Mesodermal cell (in vitro differentiated cells): ENCODE measurements around the gene FAM111A.
"Not testable (repeated sequence)": the region's sequence is repeated elsewhere in the genome, so short reads cannot be mapped to it uniquely, and the experiment has no call there.

Experiments
- H3K27ac ChIP-seq: 2 replicates; pipeline ENCODE4 v1.7.0; 2013; ENCODE audit warnings: mild to moderate bottlenecking, low read depth, low read length, moderate library complexity; ENCODE audit not compliant: severe bottlenecking
- H3K36me3 ChIP-seq: 2 replicates; pipeline ENCODE4 v1.7.1; 2013; ENCODE audit warnings: mild to moderate bottlenecking, low read length, moderate library complexity; ENCODE audit not compliant: control insufficient read depth, insufficient read depth
- H3K4me1 ChIP-seq: one replicate; pipeline ENCODE4 v1.7.1; 2013; ENCODE audit warnings: mild to moderate bottlenecking, low read length; ENCODE audit not compliant: insufficient read depth, control insufficient read depth, poor library complexity, severe bottlenecking
- H3K4me3 ChIP-seq: 2 replicates; pipeline ENCODE4 v1.7.0; 2013; ENCODE audit warnings: low read length, control low read depth, mild to moderate bottlenecking; ENCODE audit not compliant: insufficient read depth, poor library complexity, severe bottlenecking; ENCODE audit errors: extremely low read depth
- H3K9me3 ChIP-seq: 2 replicates; pipeline ENCODE4 v1.7.1; 2013; ENCODE audit warnings: mild to moderate bottlenecking, low read length, moderate library complexity; ENCODE audit not compliant: control insufficient read depth
- WGBS, 2 experiments: methylation state at CpG; one replicate each; pipeline ENCODE4 v1.1.5; 2013; ENCODE audit warnings: missing lambda C conversion rate in 2 of 2; ENCODE audit not compliant: insufficient coverage in 2 of 2; 5-methylcytosine and 5-hydroxymethylcytosine counted together

FAM111A gene

DNA sequence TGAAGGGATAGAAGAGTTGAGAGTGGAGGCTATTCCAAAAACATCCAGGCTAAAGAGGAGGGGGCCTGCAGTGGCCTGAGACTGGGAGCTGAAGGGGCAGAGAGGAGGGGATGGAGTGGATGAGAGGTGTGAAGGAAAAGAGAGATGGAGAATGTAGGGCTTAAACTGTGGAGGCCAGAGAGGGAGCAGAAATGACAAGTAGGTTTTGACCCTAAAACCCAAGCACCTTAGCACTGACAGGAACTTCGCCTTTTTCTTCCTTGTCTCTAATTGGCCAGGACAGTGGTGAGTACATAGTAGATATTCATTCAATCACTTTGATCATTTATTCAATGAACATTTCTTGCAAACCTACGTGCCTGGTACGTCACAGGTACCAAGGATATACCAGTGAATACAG lies 28.3 kb upstream of the FAM111A start:
- Histone ChIP-seq H3K36me3 (peaks cover 8% of the 10 kb centered on the region), H3K9me3 (peaks cover 19% of the 10 kb centered on the region), H3K4me3 (no peak overlapping the region), H3K27ac (no peak overlapping the region), H3K4me1 (no peaks in the 10 kb centered on the region)
- WGBS, 2 experiments = no CpG with 5 or more reads among the region's 3 CpGs

DNA sequence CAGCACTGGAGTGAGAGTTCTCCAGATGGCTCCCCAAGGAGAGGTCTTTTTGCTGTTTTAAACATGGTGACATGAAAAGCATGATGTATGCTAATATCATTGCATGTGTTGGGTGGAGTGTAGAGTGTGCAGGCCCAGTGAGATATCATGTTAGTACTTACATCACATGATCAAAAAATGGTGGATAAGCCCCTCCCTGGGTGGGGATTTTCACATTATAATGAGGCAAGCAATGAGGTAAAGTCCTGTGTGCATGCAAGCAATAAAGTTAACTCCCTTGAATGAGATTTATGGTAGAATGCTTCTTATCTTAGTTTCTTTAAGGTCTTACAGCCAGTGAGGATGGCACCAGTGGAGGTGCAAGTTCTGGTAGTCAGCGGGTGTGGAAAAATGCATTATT lies 27.1 kb upstream of the FAM111A start:
- Histone ChIP-seq H3K4me1 (no peaks in the 10 kb centered on the region), H3K9me3 (peaks cover 21% of the 10 kb centered on the region), H3K27ac (no peak overlapping the region), H3K36me3 (peaks cover 8% of the 10 kb centered on the region), H3K4me3 (no peak overlapping the region)
- 100% methylated on average over 1 of the region's 1 CpG for WGBS, 2 experiments

DNA sequence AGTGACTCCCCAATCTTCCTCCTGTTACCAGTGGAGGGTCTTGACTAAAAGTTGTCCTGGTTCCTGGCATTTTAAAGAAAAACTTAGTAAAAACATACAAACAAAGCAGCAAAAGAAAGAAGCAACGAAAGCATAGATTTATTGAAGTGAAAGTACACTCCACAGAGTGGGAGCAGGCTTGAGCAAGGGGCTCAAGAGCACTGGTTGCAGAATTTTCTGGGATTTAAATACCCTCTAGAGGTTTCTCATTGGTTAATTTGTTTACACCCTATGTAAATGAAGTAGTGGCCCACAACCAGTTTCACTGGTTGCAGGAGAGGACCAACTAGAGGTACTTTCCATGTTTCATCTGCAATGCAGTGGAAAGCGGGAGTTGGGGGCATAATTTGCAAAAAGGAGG lies 24.9 kb upstream of the FAM111A start:
- H3K27ac ChIP-seq = no peak overlapping the region
- H3K4me1 ChIP-seq = no peaks in the 10 kb centered on the region
- H3K9me3 ChIP-seq = peaks cover 21% of the 10 kb centered on the region
- H3K36me3 ChIP-seq = peaks cover 8% of the 10 kb centered on the region
- WGBS, 2 experiments = 100% methylated on average over 1 to 2 of the region's 2 CpGs
- H3K4me3 ChIP-seq = no peak overlapping the region

DNA sequence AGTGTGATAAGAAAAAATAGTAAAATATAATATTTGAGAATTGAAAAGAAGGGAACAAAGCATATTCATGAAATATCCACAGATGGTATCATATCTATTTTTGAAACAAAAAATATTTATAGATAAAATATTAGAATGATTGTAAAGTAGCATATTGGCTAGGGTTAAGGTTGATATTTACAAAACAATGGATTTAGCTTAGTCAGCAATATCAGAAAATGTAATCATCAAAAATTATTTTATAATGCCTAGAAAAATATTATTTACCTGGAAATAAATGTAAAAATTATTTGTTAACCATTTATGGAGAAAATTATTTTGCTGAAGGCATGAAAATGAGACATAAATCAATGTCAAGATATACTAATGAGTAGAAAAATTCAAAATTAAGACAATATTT lies 22.8 kb upstream of the FAM111A start:
- Histone ChIP-seq H3K9me3 (peaks cover 21% of the 10 kb centered on the region), H3K4me3 (no peak overlapping the region), H3K36me3 (peaks cover 13% of the 10 kb centered on the region), H3K4me1 (no peaks in the 10 kb centered on the region), H3K27ac (no peak overlapping the region)

DNA sequence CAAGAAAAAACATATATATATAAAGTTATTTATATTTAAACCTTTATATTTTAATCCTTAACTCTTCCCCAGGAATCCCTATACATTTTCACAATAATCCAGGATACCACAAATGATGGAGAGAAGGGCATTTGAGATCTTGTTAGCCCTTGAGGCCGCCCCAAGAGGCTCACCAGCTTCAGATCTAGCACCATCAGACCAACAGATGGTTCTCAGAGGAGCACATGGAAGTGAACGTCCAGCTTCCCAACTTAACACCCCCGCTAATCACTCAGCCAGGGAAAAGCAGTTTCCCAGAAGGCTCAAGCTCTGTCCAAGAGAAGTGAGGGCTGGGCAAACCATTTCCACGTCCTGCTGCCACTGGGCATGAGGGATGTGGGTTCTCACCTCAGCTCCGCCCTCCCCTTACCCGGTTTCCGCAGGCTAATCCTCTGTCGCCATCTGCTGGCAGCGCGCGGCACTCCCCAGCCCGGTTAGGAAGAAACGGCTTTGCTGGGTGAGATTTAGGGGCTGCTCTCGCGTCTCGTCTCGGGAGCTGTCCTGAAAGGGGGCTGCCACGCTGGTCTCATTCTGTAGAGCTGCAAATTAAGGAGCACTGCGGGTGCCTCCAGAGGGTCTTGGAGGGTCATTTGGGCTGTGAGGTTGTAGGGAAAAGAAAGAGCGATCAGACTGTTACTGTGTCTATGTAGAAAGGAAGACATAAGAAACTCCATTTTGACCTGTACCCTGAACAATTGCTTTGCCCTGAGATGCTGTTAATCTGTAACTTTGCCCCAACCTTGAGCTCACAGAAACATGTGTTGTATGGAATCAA lies 6.8 kb upstream of the FAM111A start:
- WGBS, 2 experiments = 16 to 17% methylated on average over 17 to 19 of the region's 20 CpGs
- H3K36me3 ChIP-seq = no peaks in the 10 kb centered on the region
- peaks cover 10% of the 10 kb centered on the region for H3K9me3 ChIP-seq
- H3K27ac ChIP-seq = no peak overlapping the region
- no peaks in the 10 kb centered on the region for H3K4me1 ChIP-seq
- H3K4me3 ChIP-seq = no peak overlapping the region

DNA sequence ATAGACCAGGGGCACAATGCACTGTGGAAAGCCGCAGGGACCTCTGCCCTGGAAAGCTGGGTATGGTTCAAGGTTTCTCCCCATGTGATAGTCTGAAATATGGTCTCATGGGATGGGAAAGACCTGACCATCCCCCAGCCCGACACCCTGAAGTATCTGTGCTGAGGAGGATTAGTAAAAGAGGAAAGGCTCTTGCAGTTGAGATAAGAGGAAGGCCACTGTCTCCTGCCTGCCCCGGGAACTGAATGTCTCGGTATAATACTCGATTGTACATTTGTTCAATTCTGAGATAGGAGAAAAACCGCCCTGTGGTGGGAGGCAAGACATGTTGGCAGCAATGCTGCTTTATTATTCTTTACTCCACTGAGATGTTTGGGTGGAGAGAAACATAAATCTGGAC lies 6.1 kb upstream of the FAM111A start:
- H3K27ac ChIP-seq, H3K9me3 ChIP-seq, H3K4me3 ChIP-seq, H3K4me1 ChIP-seq, H3K36me3 ChIP-seq: not testable (repeated sequence)
- WGBS, 2 experiments = 87 to 88% methylated on average over 2 of the region's 6 CpGs

DNA sequence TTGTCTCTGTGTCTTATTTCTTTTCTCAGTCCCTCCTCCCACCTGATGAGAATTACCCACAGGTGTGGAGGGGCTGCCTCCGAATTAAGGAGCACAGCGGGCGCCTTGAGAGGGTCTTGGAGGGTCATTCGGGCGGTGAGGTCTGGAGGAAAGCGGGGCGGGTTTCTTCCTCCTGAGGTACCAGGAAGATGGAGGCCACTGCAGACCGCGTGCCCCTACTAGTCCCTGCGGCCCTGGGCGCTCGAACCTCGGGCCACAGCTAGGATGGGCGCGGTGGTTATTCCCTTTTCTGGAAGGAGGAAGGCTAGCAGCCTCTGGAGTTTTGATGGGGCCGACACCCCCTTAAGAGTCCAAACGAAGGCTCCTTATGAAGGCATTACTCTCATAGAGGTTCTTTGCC lies 5.5 kb upstream of the FAM111A start:
- Histone ChIP-seq H3K27ac (no peak overlapping the region), H3K4me1 (no peaks in the 10 kb centered on the region), H3K36me3 (no peaks in the 10 kb centered on the region), H3K9me3 (no peaks in the 10 kb centered on the region), H3K4me3 (no peak overlapping the region)
- 94 to 98% methylated on average over 13 to 16 of the region's 17 CpGs for WGBS, 2 experiments

DNA sequence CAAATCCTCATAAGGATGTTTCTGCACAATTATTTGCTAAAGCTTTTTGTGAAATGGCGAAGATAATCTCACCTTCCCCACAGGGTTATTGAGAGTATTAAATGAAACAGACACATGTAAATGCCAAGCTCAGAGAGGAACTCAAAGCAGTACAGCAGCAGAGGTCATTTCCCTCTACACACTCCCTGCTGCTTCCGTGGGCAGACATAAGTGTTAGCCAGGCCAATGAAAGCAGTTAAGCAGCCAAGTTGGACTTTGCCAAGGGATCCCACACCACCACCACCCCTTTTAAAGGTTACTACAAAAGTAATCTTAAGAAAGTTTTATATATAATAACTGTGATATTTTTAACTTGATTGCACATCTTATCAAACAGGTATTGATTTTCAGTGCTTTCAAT lies 4.0 kb upstream of the FAM111A start:
- H3K9me3 ChIP-seq = no peaks in the 10 kb centered on the region
- no peak overlapping the region for H3K27ac ChIP-seq
- H3K4me3 ChIP-seq = no peak overlapping the region
- WGBS, 2 experiments = no CpG with 5 or more reads among the region's 2 CpGs
- H3K36me3 ChIP-seq = no peaks in the 10 kb centered on the region
- no peaks in the 10 kb centered on the region for H3K4me1 ChIP-seq

DNA sequence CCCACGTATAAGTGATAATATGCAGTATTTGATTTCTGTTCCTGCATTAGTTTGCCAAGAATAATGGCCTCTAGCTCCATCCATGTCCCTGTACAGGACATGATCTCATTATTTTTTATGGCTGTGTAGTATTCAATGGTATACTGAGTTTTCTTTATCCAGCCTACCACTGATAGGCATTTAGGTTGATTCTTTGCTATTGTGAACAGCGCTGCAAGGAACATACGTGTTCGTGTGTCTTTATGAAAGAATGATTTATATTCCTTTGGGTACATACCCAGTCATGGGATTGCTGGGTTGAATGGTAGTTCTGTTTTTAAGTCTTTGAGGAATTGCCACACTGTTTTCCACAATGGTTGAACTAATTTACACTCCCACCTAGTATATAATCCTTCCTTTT lies 1.5 kb upstream of the FAM111A start:
- Histone ChIP-seq H3K9me3 (no peaks in the 10 kb centered on the region), H3K4me1 (no peaks in the 10 kb centered on the region)
- WGBS, 2 experiments = 96 to 100% methylated on average over 1 to 3 of the region's 4 CpGs

DNA sequence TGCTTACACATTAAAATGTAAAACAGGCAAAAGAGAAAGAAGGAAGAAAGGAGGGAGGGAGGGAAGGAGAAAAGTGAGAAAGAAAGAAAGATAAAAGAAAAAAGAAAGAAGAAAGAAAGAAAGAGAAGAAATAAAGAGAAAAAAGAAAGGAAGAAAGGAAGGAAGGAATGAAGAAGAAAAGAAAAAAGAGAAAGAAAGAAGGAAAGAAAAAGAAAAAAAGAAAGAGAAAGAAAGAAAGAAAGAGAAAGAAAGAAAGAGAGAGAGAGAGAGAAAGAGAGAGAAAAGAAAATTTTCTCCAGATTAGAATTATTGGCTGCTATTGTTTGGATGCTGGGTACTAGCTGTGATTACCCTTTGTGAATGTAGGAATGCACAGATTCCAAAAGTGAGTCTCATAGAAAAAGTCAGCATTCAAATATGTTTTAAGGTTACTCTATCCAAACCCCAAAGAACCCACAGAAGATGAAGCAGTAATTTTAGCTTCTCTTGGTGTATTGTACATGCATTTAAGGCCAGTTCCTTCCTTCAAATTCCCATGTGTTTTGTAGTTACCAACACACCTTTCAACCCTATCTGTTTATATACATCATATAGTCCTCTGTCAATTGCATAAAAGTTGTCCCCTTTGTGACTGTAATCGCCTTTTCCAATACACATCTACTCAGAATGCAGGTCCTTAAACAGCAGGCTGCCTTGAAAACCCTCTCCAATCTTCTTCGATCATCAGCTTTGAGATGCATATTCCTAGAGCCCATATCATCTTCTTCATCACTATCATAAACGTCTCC lies 789 bp upstream of the FAM111A start:
- Histone ChIP-seq H3K9me3 (no peaks in the 10 kb centered on the region), H3K27ac (no peak overlapping the region), H3K36me3 (no peaks in the 10 kb centered on the region), H3K4me1 (no peaks in the 10 kb centered on the region), H3K4me3 (peak overlapping the region; percentile 55)
- WGBS, 2 experiments = 27 to 37% methylated on average over 3 of the region's 3 CpGs

More for the DNA sequence above, 1.5 kb upstream of the FAM111A start:
- H3K4me3 ChIP-seq = no peak overlapping the region
- no peak overlapping the region for H3K27ac ChIP-seq
- H3K36me3 ChIP-seq = no peaks in the 10 kb centered on the region

DNA sequence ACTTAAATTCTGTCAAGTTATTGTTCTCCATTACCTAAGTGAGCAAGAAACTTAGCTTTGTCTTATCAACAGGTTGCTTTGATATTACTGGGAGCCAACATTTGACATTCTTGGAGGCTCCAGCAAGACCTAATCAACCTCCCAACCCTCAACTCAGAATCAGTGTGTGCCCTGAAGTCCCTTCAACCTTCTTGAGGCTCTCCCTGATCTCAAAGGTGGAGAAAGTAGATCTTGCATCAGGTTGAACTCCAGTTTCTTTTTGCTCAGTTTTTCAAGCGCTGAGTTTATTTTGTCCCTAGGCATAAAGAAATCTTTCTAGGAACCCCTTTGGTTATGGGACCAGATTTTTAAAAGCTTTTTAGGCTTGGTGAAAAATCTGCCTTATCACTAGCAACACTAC lies 1.4 kb downstream of the FAM111A start:
- Histone ChIP-seq H3K4me3 (no peak overlapping the region), H3K27ac (no peak overlapping the region), H3K9me3 (no peaks in the 10 kb centered on the region), H3K36me3 (no peaks in the 10 kb centered on the region), H3K4me1 (no peaks in the 10 kb centered on the region)
- WGBS, 2 experiments = 100% methylated on average over 1 of the region's 1 CpG
